ENCODE data around the gene SKP2. TPM values are rescaled to one million over a fixed set of nuclear protein-coding genes. Genes with fewer than 3 reads are reported as not detected.

The SKP2 gene
- total RNA-seq, 1 donor: 31.5 TPM

- no peak overlapping the region for H3K4me3 ChIP-seq (ENCODE audit: low read depth, low read length)
- TF ChIP-seq CTCF (IDR thresholded peaks at IDR 0.05; ENCODE audit: insufficient read depth, low read length): no peak
- no peak for DNase-seq (ENCODE audit: low read depth)
Measured at GRCh38 chr5:36208786-36209185, 56.9 kb downstream of the SKP2 start.

- no peak for TF ChIP-seq CTCF (IDR thresholded peaks at IDR 0.05; ENCODE audit: insufficient read depth, low read length)
- peak; percentile 16 for DNase-seq (ENCODE audit: low read depth)
- no peak overlapping the region for H3K4me3 ChIP-seq (ENCODE audit: low read depth, low read length)
Measured at GRCh38 chr5:36209664-36210063, 57.8 kb downstream of the SKP2 start.

GRCh38 chr5:36214436-36214835 lies 62.5 kb downstream of the SKP2 start:
- no peak for TF ChIP-seq CTCF (IDR thresholded peaks at IDR 0.05; ENCODE audit: insufficient read depth, low read length)
- H3K4me3 ChIP-seq (ENCODE audit: low read depth, low read length): no peak overlapping the region
- DNase-seq (ENCODE audit: low read depth): no peak

- DNase-seq (ENCODE audit: low read depth): no peak
- no peak overlapping the region for H3K4me3 ChIP-seq (ENCODE audit: low read depth, low read length)
- no peak for TF ChIP-seq CTCF (IDR thresholded peaks at IDR 0.05; ENCODE audit: insufficient read depth, low read length)
Measured at GRCh38 chr5:36215910-36216309, 64.0 kb downstream of the SKP2 start.

GRCh38 chr5:36217567-36217966 lies 65.7 kb downstream of the SKP2 start:
- no peak for DNase-seq (ENCODE audit: low read depth)
- no peak overlapping the region for H3K4me3 ChIP-seq (ENCODE audit: low read depth, low read length)
- TF ChIP-seq CTCF (IDR thresholded peaks at IDR 0.05; ENCODE audit: insufficient read depth, low read length): no peak

- TF ChIP-seq CTCF (IDR thresholded peaks at IDR 0.05; ENCODE audit: insufficient read depth, low read length): no peak
- no peak overlapping the region for H3K4me3 ChIP-seq (ENCODE audit: low read depth, low read length)
- DNase-seq (ENCODE audit: low read depth): no peak
Measured at GRCh38 chr5:36217988-36218387, 66.1 kb downstream of the SKP2 start.

GRCh38 chr5:36222620-36223019 lies 70.7 kb downstream of the SKP2 start:
- DNase-seq (ENCODE audit: low read depth): no peak
- H3K4me3 ChIP-seq (ENCODE audit: low read depth, low read length): no peak overlapping the region
- TF ChIP-seq CTCF (IDR thresholded peaks at IDR 0.05; ENCODE audit: insufficient read depth, low read length): no peak
